Renal pelvis (tissue), 4 donors: ENCODE data around the gene VAV3. TPM values are rescaled to one million over a fixed set of nuclear protein-coding genes. Genes with fewer than 3 reads are reported as not detected.

Experiments used
- DNase-seq: peaks from one replicate; pipeline ENCODE4 v3.0.0-alpha.2; 2013
- polyA plus RNA-seq, 3 donors: library from polyadenylated mRNA; unstranded; fragments of 120-200 nt; gene quantifications; one replicate each; pipeline ENCODE4 v1.2.1, GENCODE V29; 2013; ENCODE audit not compliant: insufficient read length in 3 of 3

The VAV3 gene
- polyA plus RNA-seq, 3 donors = 122 to 149 (median 125) TPM

GRCh38 chr1:107594536-107594935 is 370.4 kb downstream of the VAV3 start:
- DNase-seq = peak; percentile 8

DNA sequence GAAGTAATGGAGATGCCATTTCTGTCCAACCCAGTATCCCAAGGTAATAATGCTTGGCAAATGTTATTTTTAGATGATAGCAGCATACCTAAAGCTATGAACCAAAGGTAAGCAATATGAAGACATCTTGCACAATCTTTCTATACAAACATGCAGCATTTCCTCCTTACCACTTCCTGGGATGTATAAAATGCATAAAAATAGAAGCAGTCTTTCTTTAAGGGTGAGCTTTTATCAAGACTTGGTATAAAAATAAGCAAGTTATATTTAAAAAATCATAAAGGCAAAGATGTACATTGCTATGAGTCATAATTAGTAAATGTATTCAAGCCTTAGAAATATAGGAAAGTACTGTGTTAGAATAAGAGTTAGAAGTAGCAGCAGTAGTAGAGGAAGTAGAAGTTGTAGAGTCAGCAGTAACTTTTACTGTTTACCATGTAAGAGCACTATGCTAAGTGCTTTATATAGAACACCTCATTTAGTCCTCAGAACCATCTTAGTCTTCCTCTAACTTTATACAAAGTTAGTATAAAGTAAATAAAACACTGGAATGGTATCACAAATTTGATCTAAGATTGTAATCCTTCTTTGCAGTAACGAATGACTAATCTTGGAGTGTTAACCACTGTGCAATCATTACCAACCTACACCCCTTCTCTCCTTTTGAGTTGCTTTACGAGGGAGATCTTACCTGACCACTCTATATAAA is 371.3 kb downstream of the VAV3 start:
- DNase-seq = no peak

GRCh38 chr1:107590900-107591622 is 373.9 kb downstream of the VAV3 start:
- DNase-seq = no peak

DNA sequence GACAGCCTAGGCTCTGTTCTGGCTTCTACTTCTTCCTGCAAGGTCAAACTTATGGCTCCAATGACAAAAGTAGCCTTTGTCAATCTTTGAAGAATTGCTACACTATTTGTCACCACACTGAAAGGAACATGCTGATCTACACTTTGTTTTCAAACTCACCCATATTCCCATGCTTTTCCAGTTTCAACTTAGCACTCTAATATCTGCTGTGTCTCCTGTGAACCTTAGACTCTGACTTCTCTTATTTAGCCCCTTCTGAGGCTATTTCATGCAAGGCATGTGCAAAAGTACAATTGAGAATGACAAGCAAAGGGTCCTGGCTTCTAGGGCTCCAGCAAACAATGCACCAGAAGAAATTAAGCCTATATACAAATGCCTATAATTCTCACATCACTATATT is 374.9 kb downstream of the VAV3 start:
- DNase-seq = no peak

GRCh38 chr1:107588321-107588720 is 376.7 kb downstream of the VAV3 start:
- DNase-seq = no peak

DNA sequence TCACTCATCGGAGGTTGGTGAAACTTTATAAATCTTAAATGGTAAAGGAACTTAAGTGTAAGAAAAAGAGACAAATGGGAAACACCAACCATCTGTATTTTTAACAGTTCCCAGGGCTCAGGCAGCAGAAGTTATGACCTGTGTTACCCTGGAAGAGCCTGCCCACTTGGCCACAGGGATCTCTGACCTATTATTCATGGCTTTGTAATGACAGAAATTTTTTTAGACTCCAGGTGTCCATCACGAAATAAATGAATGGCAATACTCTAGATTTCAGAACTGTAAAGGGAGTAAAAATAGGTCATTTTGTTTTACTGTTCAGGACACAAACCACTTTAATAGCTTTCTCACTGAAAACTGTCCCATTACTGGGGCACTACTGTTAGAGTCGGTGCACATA is 389.8 kb downstream of the VAV3 start:
- DNase-seq = no peak

- no peak for DNase-seq
These were observed 390.9 kb downstream of the VAV3 start for GRCh38 chr1:107574044-107574443.

GRCh38 chr1:107572674-107573211 is 392.2 kb downstream of the VAV3 start:
- no peak for DNase-seq

DNA sequence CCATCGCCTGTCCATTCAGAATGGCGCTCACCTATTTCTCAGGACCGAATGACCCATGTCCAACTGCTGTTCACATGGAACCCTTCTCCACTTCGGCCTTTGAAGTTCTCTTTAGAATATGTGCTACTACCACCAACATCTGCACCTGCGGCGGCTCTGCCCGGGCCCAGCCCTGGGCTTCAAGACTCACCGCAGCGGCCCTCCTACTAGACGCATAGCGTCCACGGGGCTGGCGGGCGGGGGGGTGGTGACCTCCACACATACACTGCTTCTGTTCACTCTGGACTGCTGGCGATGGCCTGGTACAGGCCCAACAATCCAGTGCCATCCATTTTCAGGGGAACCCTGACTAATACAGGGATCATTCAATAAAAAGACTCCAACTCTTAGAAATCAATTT is 394.2 kb downstream of the VAV3 start:
- DNase-seq = no peak

DNA sequence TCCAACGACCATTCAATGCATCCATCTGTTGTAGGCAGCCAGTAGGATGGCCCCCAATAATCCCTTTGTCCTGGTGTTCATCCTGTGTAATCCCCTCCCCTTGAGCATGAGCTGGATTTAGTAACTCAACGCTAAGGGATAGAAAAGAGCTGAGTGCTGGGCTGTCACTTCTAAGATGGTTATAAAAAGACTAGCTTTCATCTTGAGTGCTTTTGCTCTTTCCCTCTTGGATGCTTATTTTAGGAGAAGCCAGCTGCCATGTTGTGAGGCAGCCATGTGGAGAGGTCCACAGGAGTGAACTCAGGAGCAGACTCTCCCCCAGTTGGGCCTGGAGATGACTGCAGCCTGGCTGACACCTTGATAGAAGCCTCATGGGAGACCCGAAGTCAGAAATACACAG is 401.5 kb downstream of the VAV3 start:
- DNase-seq = no peak

- DNase-seq = no peak
These were observed 405.1 kb downstream of the VAV3 start for GRCh38 chr1:107559881-107560280.

DNA sequence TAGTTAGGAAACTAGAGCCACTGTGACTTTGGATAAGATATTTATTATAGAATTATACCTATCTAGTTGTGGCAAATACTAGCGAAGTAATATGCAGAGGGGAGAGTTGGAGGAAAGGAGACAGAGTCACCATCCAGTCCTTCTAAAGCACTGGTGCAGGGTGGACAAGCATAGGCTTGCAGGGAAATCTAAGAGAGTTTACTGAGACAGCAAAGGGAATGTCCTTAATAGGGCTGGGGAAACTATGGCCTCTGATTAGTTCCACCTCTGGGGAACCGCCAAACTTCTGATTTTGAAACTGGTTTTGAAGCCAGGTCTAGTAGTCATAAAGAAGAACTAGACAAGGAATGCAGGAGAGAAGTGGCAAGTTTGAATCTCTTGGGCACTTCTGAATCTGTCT is 407.9 kb downstream of the VAV3 start:
- DNase-seq = no peak

DNA sequence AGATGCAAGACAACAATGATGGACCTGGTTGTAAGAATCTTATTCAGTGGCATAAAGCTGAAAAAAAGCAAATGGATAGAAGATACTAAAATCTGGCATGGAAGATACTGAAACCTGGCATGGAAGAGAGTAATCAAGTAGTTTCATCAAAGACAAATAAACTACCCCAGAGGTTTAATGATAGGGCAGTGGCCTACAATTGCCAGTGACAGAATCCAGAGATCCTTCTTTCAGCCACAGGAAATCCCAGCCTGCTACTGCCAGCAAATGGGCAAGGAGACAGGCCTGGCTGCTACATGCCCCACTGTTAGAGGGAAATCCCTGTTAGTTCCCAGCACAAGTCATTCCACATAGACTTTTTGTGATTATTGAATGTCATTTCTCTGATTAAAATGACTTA is 409.4 kb downstream of the VAV3 start:
- DNase-seq = no peak

- no peak for DNase-seq
These were observed 412.2 kb downstream of the VAV3 start for GRCh38 chr1:107552781-107553180.

DNA sequence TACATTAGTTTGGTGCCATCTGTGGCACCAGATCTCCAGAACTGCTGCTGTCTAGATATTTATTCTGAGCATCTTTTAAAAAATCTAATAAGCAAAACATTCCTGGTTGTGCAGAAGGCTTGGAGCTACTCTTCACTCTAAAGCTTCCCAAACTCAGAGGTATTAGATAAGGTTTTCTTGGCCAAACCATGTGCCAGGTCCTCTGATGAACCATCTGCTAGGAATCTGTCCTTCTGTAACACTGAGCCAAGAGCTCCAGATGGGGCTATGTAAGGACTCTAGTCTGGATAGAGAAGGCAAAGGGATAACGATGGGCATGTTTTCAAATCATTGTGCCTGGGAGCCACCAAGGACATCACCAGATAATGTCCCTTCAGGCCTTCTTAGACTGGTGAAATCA is 413.5 kb downstream of the VAV3 start:
- DNase-seq = no peak

DNA sequence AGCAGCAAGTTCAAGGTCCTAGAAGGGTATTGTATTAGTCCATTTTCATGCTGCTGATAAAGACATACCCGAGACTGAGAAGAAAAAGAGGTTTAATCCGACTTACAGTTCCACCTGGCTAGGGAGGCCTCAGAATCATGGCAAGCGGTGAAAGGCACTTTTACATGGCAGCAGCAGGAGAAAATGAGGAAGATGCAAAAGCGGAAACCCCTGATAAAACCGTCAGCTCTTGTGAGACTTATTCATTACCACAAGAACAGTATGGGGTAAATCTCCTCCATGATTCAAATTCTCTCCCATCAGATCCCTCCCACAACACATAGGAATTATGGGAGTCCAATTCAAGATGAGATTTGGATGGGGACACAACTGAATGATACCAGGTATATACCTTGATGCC is 414.6 kb downstream of the VAV3 start:
- no peak for DNase-seq

DNA sequence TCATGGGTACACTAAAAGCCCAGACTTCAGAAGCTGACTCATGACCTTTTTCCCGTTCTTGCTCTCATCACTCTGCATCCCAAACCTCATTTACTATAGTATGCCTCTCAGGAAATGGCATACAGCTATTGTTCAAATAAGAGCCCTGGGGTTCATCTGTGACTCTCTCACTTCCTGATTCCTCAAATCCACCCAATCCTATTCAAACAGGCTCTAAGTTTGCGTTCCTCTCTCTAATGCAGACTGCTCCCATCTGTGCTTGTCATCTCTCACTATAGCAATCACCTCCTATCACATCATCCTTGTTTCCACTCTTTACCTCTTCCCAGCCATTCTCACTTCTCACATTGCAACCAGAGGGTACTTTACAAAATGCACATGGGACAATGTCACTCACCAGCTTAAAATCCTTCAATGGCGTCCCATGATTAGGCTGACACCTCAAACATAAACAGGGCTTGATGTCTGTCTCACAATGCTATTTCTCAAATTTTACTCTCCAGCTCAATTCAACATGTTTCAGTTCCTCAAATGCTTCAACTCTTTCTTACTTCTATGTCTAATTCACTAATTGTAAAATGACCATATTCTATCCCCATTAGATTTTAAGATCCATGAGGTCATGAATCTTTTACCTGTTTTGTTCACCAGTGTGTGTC is 415.7 kb downstream of the VAV3 start:
- DNase-seq = no peak

GRCh38 chr1:107548276-107548675 is 416.7 kb downstream of the VAV3 start:
- DNase-seq = no peak

GRCh38 chr1:107547363-107548155 is 417.4 kb downstream of the VAV3 start:
- no peak for DNase-seq

GRCh38 chr1:107546576-107546975 is 418.4 kb downstream of the VAV3 start:
- DNase-seq = no peak

DNA sequence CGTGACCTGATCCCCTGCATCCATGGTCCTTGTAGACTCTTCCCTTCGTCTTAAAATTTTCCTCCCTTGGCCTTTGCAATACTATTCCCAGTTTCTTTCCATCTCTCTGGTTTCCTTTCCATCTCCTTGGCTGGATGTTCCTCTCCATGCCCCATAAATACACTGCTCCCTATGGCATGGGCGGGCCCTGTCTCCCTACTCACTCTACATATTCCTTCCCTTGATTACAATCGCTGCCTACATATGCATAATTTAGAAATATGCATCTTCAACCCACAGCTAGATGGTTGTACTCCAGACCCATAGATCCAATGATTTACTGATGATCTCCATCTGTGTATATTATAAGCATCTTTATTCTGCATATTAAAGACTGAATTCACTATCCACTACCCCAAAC is 419.1 kb downstream of the VAV3 start:
- DNase-seq = no peak

DNA sequence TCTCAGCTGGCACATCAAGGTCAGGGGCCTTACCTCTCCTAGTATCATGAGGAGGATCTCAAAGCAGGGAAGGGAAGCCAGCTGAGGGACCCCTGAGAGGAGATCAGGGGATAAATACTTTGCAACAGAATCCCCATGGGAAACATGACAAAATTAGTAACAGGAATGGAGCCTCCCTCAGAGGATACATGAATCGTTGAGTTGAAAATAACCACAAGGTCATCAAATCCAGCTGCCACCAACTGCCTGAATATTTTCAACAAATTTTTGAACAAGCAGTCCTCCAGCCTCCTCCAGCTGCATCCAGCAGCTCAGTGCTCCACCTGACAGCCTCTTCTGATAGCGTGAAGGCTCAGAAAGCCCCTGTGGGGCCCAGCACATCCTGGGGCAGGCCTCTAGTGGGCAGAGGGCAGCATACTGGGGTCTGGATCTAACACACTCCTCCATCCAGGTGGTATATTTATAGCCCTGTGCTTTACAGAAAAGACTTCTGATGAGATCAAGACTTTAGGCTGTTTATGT is 419.9 kb downstream of the VAV3 start:
- no peak for DNase-seq
